GM19193 (cell line): ENCODE results near the gene ANKRD22.

Experiments
- POLR2A ChIP-seq: IDR thresholded peaks from 4 replicates; pipeline ENCODE4 v1.6.1; 2011; ENCODE audit not compliant: insufficient read depth, insufficient read length; ENCODE audit errors: extremely low read depth

Gene ANKRD22

DNA sequence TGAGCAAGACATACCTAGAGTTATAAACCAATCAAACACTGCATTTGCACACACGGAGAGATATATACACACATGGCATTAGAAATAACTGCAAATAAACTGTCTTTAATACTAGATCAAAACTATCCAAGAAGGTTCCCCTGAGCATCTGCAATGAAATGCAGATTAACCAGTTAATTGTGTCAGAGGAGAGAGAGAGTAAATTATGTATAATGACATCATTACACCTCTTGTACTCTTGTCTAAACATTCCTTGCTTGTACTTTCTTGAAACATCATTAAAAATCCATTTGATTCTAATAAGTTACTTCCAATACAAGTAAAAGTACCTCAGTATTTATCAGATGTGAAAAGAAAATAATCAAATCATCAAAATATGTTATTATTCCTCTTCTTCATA, 932 bp downstream of the ANKRD22 start:
- TF ChIP-seq POLR2A, result no peak

DNA sequence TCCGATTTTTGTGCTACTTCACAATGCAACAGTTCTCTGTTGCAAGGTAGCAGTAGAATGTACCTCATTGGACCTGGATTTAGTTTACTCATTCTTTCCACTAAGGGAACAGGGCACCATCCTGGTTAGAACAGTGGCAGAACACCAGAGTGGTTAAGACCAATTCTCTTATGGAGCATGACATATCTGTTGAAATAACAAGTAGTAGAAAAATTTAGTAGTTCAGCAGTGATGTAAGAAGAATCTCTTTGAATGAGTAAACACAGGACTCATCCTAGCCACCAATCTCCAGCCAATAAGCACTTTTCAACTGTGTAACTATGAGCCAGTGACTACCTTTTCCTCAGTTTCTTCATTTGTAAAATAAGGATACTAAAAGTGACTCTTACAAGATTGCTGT, 2.4 kb downstream of the ANKRD22 start:
- no peak for TF ChIP-seq POLR2A

DNA sequence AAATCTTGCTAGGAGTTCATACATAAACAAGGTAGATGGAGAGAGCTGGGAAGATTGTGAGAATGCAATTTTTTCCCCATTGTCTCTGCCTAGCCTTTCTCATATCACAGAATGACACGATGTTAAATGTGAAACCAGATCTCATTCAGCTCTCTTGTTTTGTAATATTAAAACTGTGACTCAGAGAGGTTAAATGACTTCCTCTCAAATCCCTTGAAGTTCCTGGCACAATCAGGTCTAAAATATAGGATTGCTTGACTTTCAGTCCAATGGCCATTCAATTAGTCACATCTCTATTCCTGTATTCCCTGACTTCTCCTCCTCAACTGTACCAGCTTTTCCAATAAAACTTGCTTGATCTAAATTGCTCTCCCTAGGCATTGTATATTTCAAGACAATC, 3.1 kb downstream of the ANKRD22 start:
- no peak for TF ChIP-seq POLR2A

DNA sequence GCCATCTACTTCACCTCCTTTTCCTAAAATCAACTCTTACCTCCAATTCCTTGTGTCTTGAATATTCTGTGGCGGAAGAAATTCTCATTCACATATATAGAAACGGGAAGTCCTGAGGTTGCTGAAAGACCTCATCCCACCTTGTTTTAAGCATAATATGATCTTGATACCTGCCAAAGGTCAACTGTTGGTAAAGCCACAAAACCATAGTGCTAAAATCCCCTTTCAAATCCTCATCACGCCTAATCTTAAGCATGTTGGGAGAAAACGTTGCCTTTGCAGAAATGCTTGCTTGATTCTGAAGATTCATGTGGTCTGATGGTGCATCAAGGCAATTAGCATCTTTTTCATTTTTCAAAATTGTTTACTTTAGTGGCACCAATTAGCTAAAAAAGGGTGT, 8.5 kb downstream of the ANKRD22 start:
- TF ChIP-seq POLR2A, result no peak

DNA sequence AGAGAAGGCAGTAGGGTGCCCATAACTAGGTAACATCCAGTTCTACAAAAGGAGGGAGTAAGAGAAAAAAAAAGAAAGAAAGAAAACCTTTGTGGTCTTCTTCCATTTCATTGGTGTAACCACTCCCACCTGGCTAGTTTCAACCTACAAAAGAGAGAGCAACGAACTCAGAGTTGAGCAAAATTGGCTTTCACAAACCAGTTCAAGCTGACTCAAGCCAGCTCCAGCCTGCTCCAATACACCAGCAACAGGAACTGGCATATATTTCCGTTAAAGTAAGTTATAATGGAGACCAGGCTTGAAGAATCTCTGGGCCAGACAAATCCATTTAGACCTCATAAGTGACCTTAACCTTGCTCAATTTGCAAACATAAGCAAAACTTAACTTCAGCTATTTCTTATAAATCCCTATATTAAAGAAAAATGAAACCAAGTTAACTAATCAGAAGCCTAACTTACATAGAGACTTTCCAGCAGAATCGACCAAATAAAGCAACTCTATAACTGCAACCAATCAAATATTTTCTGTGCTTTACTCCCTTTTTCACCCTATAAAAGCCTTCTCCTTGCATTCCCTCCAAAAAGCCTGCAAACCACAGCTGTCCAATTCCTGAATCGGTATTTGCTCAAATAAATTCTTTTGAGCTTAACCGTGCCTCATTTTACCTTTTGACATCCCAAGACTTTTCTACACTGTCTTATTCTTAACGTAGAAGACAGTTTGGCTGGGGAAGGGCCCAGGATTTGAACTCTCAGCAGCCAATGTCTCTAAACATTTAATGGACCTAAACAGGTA, 10.1 kb downstream of the ANKRD22 start:
- no peak for TF ChIP-seq POLR2A

DNA sequence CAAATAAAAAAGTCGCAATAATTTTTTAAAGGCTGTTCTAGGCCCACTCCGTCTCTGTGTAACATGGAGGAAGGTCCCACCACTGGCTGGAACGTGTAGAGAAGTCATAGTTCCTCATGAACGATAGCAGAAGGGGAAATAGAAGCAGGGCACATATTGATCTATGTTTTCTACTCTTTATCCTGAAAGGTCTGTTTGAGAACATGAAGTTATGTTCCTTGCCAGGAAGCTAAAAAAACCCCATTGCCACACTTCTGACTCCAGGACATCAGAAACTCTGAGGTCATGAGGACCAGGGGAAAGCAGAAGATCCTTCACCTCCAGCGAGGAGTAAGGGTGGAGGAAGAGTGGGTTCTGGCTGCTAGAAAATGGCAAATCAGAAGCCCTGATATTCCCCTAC, 10.8 kb downstream of the ANKRD22 start:
- TF ChIP-seq POLR2A, result no peak

DNA sequence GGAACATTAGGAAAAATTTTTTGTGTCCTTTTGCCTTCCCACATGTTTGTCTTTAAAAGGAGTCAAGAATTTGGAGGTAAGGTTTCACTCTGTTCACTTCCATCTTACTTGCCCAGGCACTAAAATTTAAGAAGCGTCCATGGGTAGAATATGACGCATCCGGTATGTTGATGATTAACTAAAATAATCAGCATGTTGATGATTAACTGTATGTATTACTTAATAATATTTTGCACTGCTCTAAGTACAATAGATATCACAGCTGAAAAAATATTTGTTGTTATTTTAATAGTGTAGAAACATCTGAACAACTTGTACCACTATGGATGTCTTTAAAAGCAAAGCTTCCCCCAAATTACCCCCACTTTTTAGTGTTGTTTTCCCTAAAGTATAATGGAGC, 11.5 kb downstream of the ANKRD22 start:
- no peak for TF ChIP-seq POLR2A

DNA sequence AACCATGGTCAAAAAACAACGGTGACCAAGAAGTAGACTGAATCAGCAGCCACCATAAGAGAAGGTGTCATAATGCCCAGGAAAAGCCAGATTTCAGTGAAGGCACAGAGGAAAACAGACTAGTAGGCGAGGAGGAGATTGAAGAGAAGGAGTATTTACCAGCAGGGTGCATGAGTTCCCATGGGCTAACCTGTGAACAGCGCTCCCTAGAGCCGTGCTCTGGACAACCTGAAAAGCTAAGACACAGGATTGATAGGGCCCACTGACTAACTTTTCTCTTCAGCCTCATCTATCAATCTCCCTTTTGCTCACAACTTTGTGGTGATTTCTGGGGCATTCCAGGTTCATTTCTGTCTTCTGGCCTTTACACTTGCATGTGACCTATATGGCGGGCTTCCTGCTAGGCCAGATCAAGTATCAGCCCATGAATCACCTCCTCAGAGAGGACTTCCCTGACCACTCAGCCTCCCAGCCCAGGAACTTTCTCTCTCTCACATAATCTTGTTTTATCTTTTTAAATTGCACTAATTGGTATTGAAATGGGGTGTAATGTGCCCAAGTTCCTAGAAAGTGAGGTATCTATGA, 12.8 kb downstream of the ANKRD22 start:
- no peak for TF ChIP-seq POLR2A

DNA sequence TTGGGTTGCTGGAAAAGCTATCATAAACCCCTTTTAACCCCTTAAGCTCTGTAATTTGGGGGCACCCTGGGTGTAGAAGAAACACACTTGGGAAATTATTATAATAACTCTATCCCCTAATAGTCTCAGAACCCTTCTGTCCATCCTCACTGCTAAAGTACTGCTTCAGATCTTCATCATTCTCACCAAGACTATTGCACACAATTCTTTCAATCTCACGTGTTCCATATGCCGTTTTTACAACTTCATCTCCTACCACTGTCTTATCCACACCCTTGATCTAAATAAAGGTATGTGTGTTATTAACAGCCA, 15.8 kb downstream of the ANKRD22 start:
- no peak for TF ChIP-seq POLR2A

DNA sequence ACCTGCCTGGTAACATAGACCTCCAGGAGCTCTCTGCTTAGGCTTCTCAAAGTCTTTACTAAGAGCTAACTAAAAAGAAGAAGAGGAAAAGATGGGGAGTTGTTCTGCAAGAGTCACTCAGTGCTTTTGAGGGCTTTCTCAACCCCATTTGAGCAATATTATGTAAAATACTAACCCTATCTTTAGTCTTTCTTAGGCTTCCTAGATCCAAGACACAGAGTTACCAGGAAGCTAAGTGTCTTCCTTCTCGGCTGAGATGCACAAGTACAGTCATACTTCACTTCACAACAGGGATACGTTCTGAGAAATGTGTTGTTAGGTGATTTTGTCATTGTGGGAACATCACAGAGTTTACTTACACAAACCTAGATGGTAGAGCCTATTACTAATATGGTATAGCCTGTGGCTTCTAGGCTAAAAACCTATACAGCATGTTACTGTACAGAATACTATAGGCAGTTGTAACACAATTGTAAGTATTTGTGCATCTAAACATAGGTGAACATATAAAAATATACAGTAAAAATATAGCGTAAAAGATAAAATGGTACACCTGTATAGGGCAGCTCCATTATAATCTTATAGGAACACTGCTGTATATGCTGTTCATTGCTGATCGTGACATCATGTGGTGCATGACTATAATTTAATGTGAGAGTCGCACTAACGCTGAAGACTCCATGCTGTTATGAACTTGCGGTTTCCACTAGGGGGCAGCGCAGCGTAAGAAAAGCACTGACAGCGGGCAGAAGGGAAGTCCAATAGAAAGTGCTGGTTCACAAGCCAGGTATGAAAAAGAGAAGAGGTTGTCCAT, 16.3 kb downstream of the ANKRD22 start:
- no peak for TF ChIP-seq POLR2A

DNA sequence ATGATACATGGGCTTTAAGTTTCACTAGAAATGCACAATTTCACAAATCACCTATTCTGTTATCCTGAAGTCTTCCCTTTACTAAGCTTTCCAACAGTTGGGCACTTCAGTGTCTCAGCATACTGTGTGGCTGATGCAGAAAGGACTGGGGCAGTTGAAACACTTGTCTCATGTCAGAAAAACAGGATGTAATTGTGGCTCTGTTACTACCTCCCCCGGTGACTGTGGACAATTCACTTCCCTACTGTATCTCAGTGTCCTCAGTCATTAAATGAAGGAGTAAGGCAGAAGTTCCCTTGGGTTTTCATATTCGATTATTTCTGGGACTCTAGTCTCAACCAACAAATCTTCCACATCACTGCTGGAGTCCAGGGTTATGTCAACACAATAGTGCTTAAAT, 17.9 kb downstream of the ANKRD22 start:
- TF ChIP-seq POLR2A, result no peak

DNA sequence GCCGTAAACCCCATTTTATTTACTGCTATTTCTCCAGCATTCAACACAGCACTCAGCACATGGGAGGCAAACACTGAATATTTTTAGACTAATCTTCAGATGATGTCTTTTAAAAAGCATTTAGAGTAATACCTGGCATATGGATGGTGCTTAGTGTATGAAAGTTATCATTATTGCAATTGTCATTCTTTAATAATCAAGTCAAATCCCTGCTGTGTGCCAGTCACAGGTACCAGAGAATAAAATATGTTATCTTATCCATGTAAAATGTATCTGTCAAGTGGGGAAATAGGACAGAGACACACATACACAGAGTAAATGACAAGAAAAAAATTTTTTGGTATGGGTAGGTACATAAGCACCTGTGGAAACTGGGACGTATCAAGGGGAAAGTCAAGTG, 18.5 kb downstream of the ANKRD22 start:
- TF ChIP-seq POLR2A, result no peak

DNA sequence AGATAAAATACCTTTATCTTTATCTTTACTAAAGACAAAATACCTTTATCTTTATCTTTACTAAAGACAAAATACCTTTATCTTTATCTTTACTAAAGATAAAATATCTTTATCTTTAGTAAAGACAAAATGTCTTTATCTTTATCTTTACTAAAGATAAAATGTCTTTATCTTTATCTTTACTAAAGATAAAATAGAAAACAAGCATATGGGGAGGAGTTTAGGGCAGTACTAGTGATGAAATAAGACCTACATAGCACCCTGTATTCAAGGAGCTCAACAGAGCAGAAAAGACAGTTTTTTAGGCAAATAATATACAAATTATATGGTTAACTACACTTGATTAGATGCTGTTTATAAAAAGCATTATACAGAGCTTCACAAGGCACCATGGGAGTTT, 19.3 kb downstream of the ANKRD22 start:
- no peak for TF ChIP-seq POLR2A

DNA sequence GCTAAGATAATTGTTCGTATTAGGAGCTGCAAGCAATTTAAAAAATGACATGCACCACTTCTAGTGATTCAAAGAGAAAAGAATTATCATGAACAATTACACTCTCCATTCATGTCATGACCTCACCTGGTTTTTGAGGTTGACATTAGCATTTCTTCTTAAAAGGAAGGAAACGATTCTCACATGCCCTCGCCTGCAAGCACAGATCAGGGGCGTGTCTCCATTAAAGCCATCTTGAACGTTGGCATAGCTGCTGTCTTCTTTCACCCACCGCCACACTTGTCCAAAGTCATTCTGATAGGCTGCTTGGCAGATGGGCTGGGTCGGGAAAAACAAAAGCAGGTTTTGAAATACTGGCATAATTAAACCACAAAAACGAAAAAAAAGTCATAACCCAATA, 19.9 kb downstream of the ANKRD22 start:
- TF ChIP-seq POLR2A, result no peak

DNA sequence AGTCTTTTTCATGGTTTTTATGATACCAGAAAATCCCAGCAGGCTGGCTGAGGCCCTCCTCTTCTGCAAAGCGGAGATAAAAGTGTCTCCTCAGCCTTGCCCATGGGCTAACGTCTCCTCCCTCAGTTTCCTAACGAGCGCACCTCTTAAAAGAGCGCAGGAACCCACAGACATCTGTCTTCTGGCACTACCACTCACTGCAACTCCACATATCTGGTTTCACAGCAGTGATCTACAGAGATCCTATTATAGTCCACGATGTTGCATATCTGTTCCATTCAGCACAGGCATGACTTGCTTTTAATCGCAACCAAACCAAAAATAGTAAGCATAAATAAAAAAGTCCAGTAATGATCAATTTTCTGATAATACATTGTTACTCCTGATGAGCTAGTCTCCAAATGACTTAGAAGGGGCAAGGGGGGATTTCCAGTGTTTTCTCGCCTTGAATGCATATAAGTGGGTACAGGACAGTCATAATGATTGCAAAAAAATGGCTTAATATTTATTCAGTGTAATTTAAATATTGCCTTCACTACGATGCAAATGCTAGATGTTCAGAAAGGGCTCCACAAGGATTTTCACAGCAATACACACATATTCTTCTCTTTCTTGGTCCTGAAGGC, 20.9 kb downstream of the ANKRD22 start:
- TF ChIP-seq POLR2A, result no peak
